Measurements from ENCODE around the gene CACNA2D4. TPM values are rescaled to one million over a fixed set of nuclear protein-coding genes. Genes with fewer than 3 reads are reported as not detected.
A peak's percentile ranks its signal among the peaks of the same experiment; 100 is the strongest.

Gene CACNA2D4
- polyA plus RNA-seq, 3 donors, result 17.8 to 87.7 (median 22.1) TPM

GRCh38 chr12:1810201-1810930 lies 108.1 kb downstream of the CACNA2D4 start:
- peaks cover 21% of the 10 kb centered on the region for H3K79me2 ChIP-seq (ENCODE audit: insufficient read depth, low read length)
- H3K9me3 ChIP-seq (replicated peaks in 1 of 2; ENCODE audit: control insufficient read depth in 1 of 2, insufficient read depth in 1 of 2, low read length in 2 of 2), result no peaks in the 10 kb centered on the region
- TF ChIP-seq CTCF (IDR thresholded peaks at IDR 0.05), result no peak
- peak overlapping the region; percentile 94 to 98 for H3K27ac ChIP-seq (ENCODE audit: low read depth in 1 of 2, low read length in 2 of 2)
- no peaks in the 10 kb centered on the region for H3K36me3 ChIP-seq (replicated peaks in 1 of 2; ENCODE audit: control insufficient read depth in 1 of 2, insufficient read depth in 2 of 2, low read length in 2 of 2)
- intact Hi-C loops (cut with micrococcal nuclease), result loop anchor here (2.0 to 10.0 kb wide), 2 partner anchors 14 to 534 kb away; no protein-coding TSS in a partner anchor
- peaks cover 9 to 13% of the 10 kb centered on the region in 2 donors for H3K36me3 Mint-ChIP-seq
- H3K27ac Mint-ChIP-seq, result peak overlapping the region; percentile 98 to 100 (median 100)
- peak; percentile 39 to 72 (median 47) for DNase-seq
- peaks cover 0 to 4% (median 0%) of the 10 kb centered on the region in 7 donors for H3K9me3 Mint-ChIP-seq
- peak overlapping the region; percentile 69 for H3K4me2 ChIP-seq (replicated peaks; ENCODE audit: extremely low read depth, low read length, poor library complexity, severe bottlenecking)
- WGBS (ENCODE audit: insufficient coverage), result 94% methylated on average over 10 of the region's 21 CpGs
- no peaks in the 10 kb centered on the region for H4K20me1 ChIP-seq (ENCODE audit: insufficient read depth, low read length)
- H2AFZ ChIP-seq (ENCODE audit: insufficient read depth, low read depth, low read length, poor library complexity, severe bottlenecking), result peak overlapping the region; percentile 37
- peak overlapping the region in 1 of 3 experiments; percentile 69 for H3K4me3 ChIP-seq (replicated peaks in 1 of 3; ENCODE audit: low read depth in 2 of 3, low read length in 3 of 3)
- H3K9ac ChIP-seq (ENCODE audit: insufficient read depth, low read length, poor library complexity, severe bottlenecking), result no peak overlapping the region
- H3K4me1 ChIP-seq (ENCODE audit: control insufficient read depth in 1 of 2, insufficient read depth in 2 of 2, low read length in 2 of 2), result peaks cover 79 to 97% of the 10 kb centered on the region in 2 donors
- H3K4me1 Mint-ChIP-seq, result peaks cover 88% of the 10 kb centered on the region
- peaks cover 0 to 3% (median 2%) of the 10 kb centered on the region in 3 donors for H3K27me3 Mint-ChIP-seq (ENCODE audit: low read depth in 3 of 3)
- no peaks in the 10 kb centered on the region for H3K27me3 ChIP-seq (ENCODE audit: control insufficient read depth in 2 of 2, insufficient read depth in 2 of 2, low read length in 2 of 2)
- H3K4me3 Mint-ChIP-seq, result peak overlapping the region; percentile 58 to 71

GRCh38 chr12:1809591-1810190 lies 108.8 kb downstream of the CACNA2D4 start:
- no peak for TF ChIP-seq CTCF (IDR thresholded peaks at IDR 0.05)
- H2AFZ ChIP-seq (ENCODE audit: insufficient read depth, low read depth, low read length, poor library complexity, severe bottlenecking), result peak overlapping the region; percentile 37
- H3K9ac ChIP-seq (ENCODE audit: insufficient read depth, low read length, poor library complexity, severe bottlenecking), result no peak overlapping the region
- WGBS (ENCODE audit: insufficient coverage), result 73% methylated on average over 5 of the region's 13 CpGs
- H3K4me2 ChIP-seq (replicated peaks; ENCODE audit: extremely low read depth, low read length, poor library complexity, severe bottlenecking), result peak overlapping the region; percentile 6
- peak overlapping the region in 1 of 3 experiments; percentile 69 for H3K4me3 ChIP-seq (replicated peaks in 1 of 3; ENCODE audit: low read depth in 2 of 3, low read length in 3 of 3)
- H3K27me3 Mint-ChIP-seq (ENCODE audit: low read depth in 3 of 3), result peaks cover 0 to 2% (median 1%) of the 10 kb centered on the region in 3 donors
- H3K4me1 ChIP-seq (ENCODE audit: control insufficient read depth in 1 of 2, insufficient read depth in 2 of 2, low read length in 2 of 2), result peaks cover 82 to 97% of the 10 kb centered on the region in 2 donors
- H3K36me3 ChIP-seq (replicated peaks in 1 of 2; ENCODE audit: control insufficient read depth in 1 of 2, insufficient read depth in 2 of 2, low read length in 2 of 2), result no peaks in the 10 kb centered on the region
- H4K20me1 ChIP-seq (ENCODE audit: insufficient read depth, low read length), result no peaks in the 10 kb centered on the region
- H3K79me2 ChIP-seq (ENCODE audit: insufficient read depth, low read length), result peaks cover 21% of the 10 kb centered on the region
- peak overlapping the region; percentile 39 to 58 for H3K4me3 Mint-ChIP-seq
- peak overlapping the region; percentile 94 to 98 for H3K27ac ChIP-seq (ENCODE audit: low read depth in 1 of 2, low read length in 2 of 2)
- H3K9me3 ChIP-seq (replicated peaks in 1 of 2; ENCODE audit: control insufficient read depth in 1 of 2, insufficient read depth in 1 of 2, low read length in 2 of 2), result no peaks in the 10 kb centered on the region
- H3K4me1 Mint-ChIP-seq, result peaks cover 84% of the 10 kb centered on the region
- H3K36me3 Mint-ChIP-seq, result peaks cover 9 to 13% of the 10 kb centered on the region in 2 donors
- H3K27ac Mint-ChIP-seq, result peak overlapping the region; percentile 94 to 100 (median 100)
- H3K27me3 ChIP-seq (ENCODE audit: control insufficient read depth in 2 of 2, insufficient read depth in 2 of 2, low read length in 2 of 2), result no peaks in the 10 kb centered on the region
- DNase-seq, result peak; percentile 37 to 65 (median 54)
- peaks cover 0 to 3% (median 0%) of the 10 kb centered on the region in 7 donors for H3K9me3 Mint-ChIP-seq
- intact Hi-C loops (cut with micrococcal nuclease), result loop anchor here (2.0 to 10.0 kb wide), 2 partner anchors 13 to 535 kb away; no protein-coding TSS in a partner anchor
